Progenitor cell of endocrine pancreas (in vitro differentiated cells): ENCODE results near the gene PDS5A. TPM values are rescaled to one million over a fixed set of nuclear protein-coding genes. Genes with fewer than 3 reads are reported as not detected.
A peak's percentile ranks its signal among the peaks of the same experiment; 100 is the strongest.

ENCODE experiments used
- DNase-seq: peaks from one replicate; pipeline ENCODE4 v3.0.0; 2021; ENCODE audit warnings: low spot score; ENCODE audit not compliant: unreplicated experiment
- H3K27ac Mint-ChIP-seq: 2 replicates; pipeline ENCODE4 v1.8.0; 2021; ENCODE audit warnings: mild to moderate bottlenecking, moderate library complexity, mixed read lengths
- H3K27me3 Mint-ChIP-seq: 2 replicates; pipeline ENCODE4 v1.8.0; 2021; ENCODE audit warnings: mixed read lengths
- H3K36me3 Mint-ChIP-seq: 2 replicates; pipeline ENCODE4 v1.8.0; 2022; ENCODE audit warnings: mixed read lengths; ENCODE audit not compliant: insufficient read depth
- H3K4me1 Mint-ChIP-seq: 2 replicates; pipeline ENCODE4 v1.8.0; 2021; ENCODE audit warnings: low read depth, mixed read lengths
- H3K4me3 Mint-ChIP-seq: 2 replicates; pipeline ENCODE4 v1.8.0; 2021; ENCODE audit warnings: low read depth, mild to moderate bottlenecking, moderate library complexity, mixed read lengths
- H3K9me3 Mint-ChIP-seq: 2 replicates; pipeline ENCODE4 v1.8.0; 2021; ENCODE audit warnings: low read depth, mixed read lengths
- CTCF ChIP-seq: fragments of 200-600 bp; sonication (generic); IDR thresholded peaks from one replicate; pipeline ENCODE4 v1.5.0; 2021; ENCODE audit warnings: antibody characterized with exemption, mild to moderate bottlenecking; ENCODE audit not compliant: unreplicated experiment
- total RNA-seq: library from RNA; stranded (reverse); gene quantifications from 2 replicates; pipeline ENCODE4 v1.2.1, GENCODE V29; 2021

PDS5A gene
- total RNA-seq, 1 donor from 2014 or later: 91.1 TPM

- no peaks in the 10 kb centered on the region for H3K9me3 Mint-ChIP-seq
- no peaks in the 10 kb centered on the region for H3K27me3 Mint-ChIP-seq
- DNase-seq: no peak
- TF ChIP-seq CTCF: no peak
- H3K36me3 Mint-ChIP-seq: peaks cover 19% of the 10 kb centered on the region
- H3K27ac Mint-ChIP-seq: no peak overlapping the region
- H3K4me1 Mint-ChIP-seq: no peaks in the 10 kb centered on the region
- H3K4me3 Mint-ChIP-seq: no peak overlapping the region
These were observed 99.7 kb downstream of the PDS5A start for GRCh38 chr4:39877971-39878370.

- no peak overlapping the region for H3K4me3 Mint-ChIP-seq
- TF ChIP-seq CTCF: no peak
- DNase-seq: no peak
- peak overlapping the region; percentile 40 for H3K27ac Mint-ChIP-seq
- H3K36me3 Mint-ChIP-seq: peaks cover 17% of the 10 kb centered on the region
- H3K4me1 Mint-ChIP-seq: no peaks in the 10 kb centered on the region
- H3K27me3 Mint-ChIP-seq: no peaks in the 10 kb centered on the region
- no peaks in the 10 kb centered on the region for H3K9me3 Mint-ChIP-seq
These were observed 103.9 kb downstream of the PDS5A start for GRCh38 chr4:39873823-39874222.

- Mint-ChIP-seq H3K4me3 (no peak overlapping the region), H3K27me3 (no peaks in the 10 kb centered on the region), H3K9me3 (no peaks in the 10 kb centered on the region), H3K4me1 (no peaks in the 10 kb centered on the region), H3K36me3 (peaks cover 15% of the 10 kb centered on the region), H3K27ac (no peak overlapping the region)
- DNase-seq: no peak
- TF ChIP-seq CTCF: no peak
These were observed 112.4 kb downstream of the PDS5A start for GRCh38 chr4:39865280-39865679.

- no peaks in the 10 kb centered on the region for H3K27me3 Mint-ChIP-seq
These were observed 113.3 kb downstream of the PDS5A start for GRCh38 chr4:39864391-39864790.

GRCh38 chr4:39860804-39861203 lies 116.9 kb downstream of the PDS5A start:
- H3K27ac Mint-ChIP-seq: no peak overlapping the region
- H3K4me1 Mint-ChIP-seq: no peaks in the 10 kb centered on the region
- DNase-seq: no peak
- H3K4me3 Mint-ChIP-seq: no peak overlapping the region
- no peaks in the 10 kb centered on the region for H3K27me3 Mint-ChIP-seq
- peaks cover 39% of the 10 kb centered on the region for H3K36me3 Mint-ChIP-seq
- peaks cover 5% of the 10 kb centered on the region for H3K9me3 Mint-ChIP-seq
- TF ChIP-seq CTCF: no peak

More at GRCh38 chr4:39864391-39864790, 113.3 kb downstream of the PDS5A start:
- peaks cover 24% of the 10 kb centered on the region for H3K36me3 Mint-ChIP-seq
- no peak for TF ChIP-seq CTCF
- no peak for DNase-seq
- no peaks in the 10 kb centered on the region for H3K4me1 Mint-ChIP-seq
- no peak overlapping the region for H3K27ac Mint-ChIP-seq
- H3K4me3 Mint-ChIP-seq: no peak overlapping the region
- no peaks in the 10 kb centered on the region for H3K9me3 Mint-ChIP-seq
